Vagina (tissue), 2 donors: ENCODE data around the gene TMTC2. TPM values are rescaled to one million over a fixed set of nuclear protein-coding genes. Genes with fewer than 3 reads are reported as not detected.
"Not testable (repeated sequence)": the region's sequence is repeated elsewhere in the genome, so short reads cannot be mapped to it uniquely, and the experiment has no call there.

Experiments used
- DNase-seq, 2 donors: peaks; one replicate each; pipeline ENCODE4 v3.0.0-alpha.2; 2017; ENCODE audit errors: extremely low spot score in 2 of 2
- H3K27ac ChIP-seq: fragments of 200-600 bp; sonication (generic); one replicate; pipeline ENCODE4 v1.5.1; 2019
- H3K27me3 ChIP-seq: fragments of 200-600 bp; sonication (generic); one replicate; pipeline ENCODE4 v1.5.1; 2019
- H3K36me3 ChIP-seq, 2 donors: fragments of 200-600 bp; sonication (generic); one replicate each; pipeline ENCODE4 v1.5.1; 2017 to 2019
- H3K4me1 ChIP-seq: fragments of 200-600 bp; sonication (generic); one replicate; pipeline ENCODE4 v1.5.1; 2019
- H3K4me3 ChIP-seq, 2 donors: fragments of 200-600 bp; sonication (generic); 1 replicate in 1 of 2; 2 replicates in 1 of 2; pipeline ENCODE4 v1.5.1; 2016 to 2019
- H3K9me3 ChIP-seq: fragments of 200-600 bp; sonication (generic); one replicate; pipeline ENCODE4 v1.5.1; 2019
- POLR2A ChIP-seq, 2 donors: fragments of 450-650 bp; IDR thresholded peaks; one replicate each; pipeline ENCODE4 v1.6.1; 2017; ENCODE audit warnings: antibody characterized with exemption in 2 of 2, mild to moderate bottlenecking in 2 of 2, moderate library complexity in 2 of 2
- POLR2AphosphoS5 ChIP-seq, 2 donors: sonication (generic); formaldehyde crosslinking; IDR thresholded peaks; one replicate each; pipeline ENCODE4 v1.9.0; 2017; ENCODE audit warnings: antibody characterized with exemption in 2 of 2, mild to moderate bottlenecking in 2 of 2, low read depth in 1 of 2; ENCODE audit not compliant: insufficient read depth in 1 of 2
- intact Hi-C: fragments of 100-400 bp; cut with DNase I; formaldehyde crosslinking; loops from one replicate; pipeline ENCODE4 v1.15.1; 2023
- total RNA-seq: library from RNA; depleted of rRNA; stranded (reverse); fragments of >200 nt; gene quantifications from one replicate; pipeline ENCODE4 v1.2.3, GENCODE V29; 2016
- TF ChIP-seq, protein P1 (sequence below), 3 experiments: fragments of 450-650 bp in 2 of 3; fragments of 200-600 bp in 1 of 3; sonication (generic) in 1 of 3; IDR thresholded peaks; one replicate each; pipeline ENCODE4 v1.5.1; 2017 to 2019; ENCODE audit warnings: antibody characterized with exemption in 3 of 3, mild to moderate bottlenecking in 2 of 3, moderate library complexity in 2 of 3

The TMTC2 gene
- total RNA-seq, 1 donor from 2014 or later: 15.5 TPM

DNA sequence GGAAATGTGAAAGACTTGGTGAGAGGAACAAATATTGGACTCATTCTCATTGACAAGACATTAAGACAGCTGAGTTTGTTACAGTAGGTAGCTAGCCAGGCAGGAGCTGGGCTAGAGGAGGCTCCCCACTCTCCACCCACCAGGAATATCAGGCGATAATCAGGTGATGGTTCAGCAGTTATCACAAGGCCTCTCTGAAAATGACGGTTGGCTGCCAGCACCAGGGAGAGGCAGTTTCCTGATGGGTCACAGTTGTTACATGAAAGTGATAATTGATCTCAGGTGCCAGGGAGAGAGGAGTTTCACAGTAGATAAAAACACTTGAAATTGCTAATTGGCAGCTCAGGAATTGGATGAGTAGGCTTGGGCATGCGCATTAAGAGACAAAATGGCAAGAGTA lies 116.5 kb downstream of the TMTC2 start:
- H3K27ac ChIP-seq: no peak overlapping the region

DNA sequence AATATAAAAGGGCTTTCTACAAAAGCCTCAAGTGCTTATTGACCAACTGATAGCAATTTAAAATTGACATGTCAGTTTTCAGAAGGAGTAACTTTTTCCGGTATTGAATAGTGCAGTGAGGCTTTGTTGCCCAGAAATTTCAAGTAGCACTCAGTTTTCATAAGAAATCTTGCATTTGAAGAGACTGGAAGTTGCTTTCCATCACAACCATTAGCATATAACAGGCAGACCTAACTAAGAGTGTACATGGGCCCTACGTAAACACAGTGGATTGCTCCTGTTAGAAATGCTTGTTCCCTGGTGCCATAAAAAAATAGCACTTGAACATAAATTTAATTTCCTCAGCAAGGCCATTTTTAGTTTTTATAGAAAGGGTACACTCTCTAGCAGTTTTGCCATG lies 117.9 kb downstream of the TMTC2 start:
- intact Hi-C loops: no loop called here
- DNase-seq: no peak
- H3K4me3 ChIP-seq: no peak overlapping the region
- TF ChIP-seq POLR2A (IDR thresholded peaks at IDR 0.05): no peak
- no peak for TF ChIP-seq POLR2AphosphoS5 (IDR thresholded peaks at IDR 0.05; ENCODE audit: insufficient read depth in 1 of 2, low read depth in 1 of 2)
- TF ChIP-seq, protein P1, sequence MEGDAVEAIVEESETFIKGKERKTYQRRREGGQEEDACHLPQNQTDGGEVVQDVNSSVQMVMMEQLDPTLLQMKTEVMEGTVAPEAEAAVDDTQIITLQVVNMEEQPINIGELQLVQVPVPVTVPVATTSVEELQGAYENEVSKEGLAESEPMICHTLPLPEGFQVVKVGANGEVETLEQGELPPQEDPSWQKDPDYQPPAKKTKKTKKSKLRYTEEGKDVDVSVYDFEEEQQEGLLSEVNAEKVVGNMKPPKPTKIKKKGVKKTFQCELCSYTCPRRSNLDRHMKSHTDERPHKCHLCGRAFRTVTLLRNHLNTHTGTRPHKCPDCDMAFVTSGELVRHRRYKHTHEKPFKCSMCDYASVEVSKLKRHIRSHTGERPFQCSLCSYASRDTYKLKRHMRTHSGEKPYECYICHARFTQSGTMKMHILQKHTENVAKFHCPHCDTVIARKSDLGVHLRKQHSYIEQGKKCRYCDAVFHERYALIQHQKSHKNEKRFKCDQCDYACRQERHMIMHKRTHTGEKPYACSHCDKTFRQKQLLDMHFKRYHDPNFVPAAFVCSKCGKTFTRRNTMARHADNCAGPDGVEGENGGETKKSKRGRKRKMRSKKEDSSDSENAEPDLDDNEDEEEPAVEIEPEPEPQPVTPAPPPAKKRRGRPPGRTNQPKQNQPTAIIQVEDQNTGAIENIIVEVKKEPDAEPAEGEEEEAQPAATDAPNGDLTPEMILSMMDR (IDR thresholded peaks at IDR 0.05): no peak
- H3K36me3 ChIP-seq: no peaks in the 10 kb centered on the region
- no peaks in the 10 kb centered on the region for H3K27me3 ChIP-seq
- no peaks in the 10 kb centered on the region for H3K9me3 ChIP-seq
- H3K27ac ChIP-seq: no peak overlapping the region
- no peaks in the 10 kb centered on the region for H3K4me1 ChIP-seq

More for the DNA sequence above, 116.5 kb downstream of the TMTC2 start:
- intact Hi-C loops: no loop called here
- TF ChIP-seq POLR2AphosphoS5 (IDR thresholded peaks at IDR 0.05; ENCODE audit: insufficient read depth in 1 of 2, low read depth in 1 of 2) (no peak), POLR2A (IDR thresholded peaks at IDR 0.05) (no peak)
- TF ChIP-seq, protein P1 (IDR thresholded peaks at IDR 0.05): no peak
- no peaks in the 10 kb centered on the region for H3K4me1 ChIP-seq
- no peaks in the 10 kb centered on the region for H3K36me3 ChIP-seq
- DNase-seq: no peak
- H3K27me3 ChIP-seq: no peaks in the 10 kb centered on the region
- H3K9me3 ChIP-seq: no peaks in the 10 kb centered on the region
- no peak overlapping the region for H3K4me3 ChIP-seq

DNA sequence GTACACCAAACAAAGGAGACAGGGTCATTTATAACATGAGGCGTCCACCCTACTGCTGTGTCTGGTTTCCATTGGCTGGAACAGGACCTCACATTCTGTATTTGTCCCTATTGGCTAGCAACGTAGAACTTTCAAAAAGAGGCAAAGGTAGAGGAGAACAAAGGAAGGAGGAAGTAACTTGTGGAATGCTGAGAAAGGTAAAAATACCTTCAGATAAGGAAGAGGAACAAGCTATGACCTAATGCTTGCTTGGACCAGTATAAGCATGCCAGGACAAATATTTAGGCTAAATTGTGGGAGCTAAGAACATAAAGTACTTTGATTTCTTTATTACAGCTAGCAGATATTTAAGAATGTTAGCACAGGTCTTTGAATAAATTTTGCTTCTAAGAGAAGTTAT lies 118.3 kb downstream of the TMTC2 start:
- intact Hi-C loops, DNase-seq, H3K9me3 ChIP-seq, H3K27ac ChIP-seq, H3K4me1 ChIP-seq, H3K36me3 ChIP-seq, H3K4me3 ChIP-seq, H3K27me3 ChIP-seq: not testable (repeated sequence)

DNA sequence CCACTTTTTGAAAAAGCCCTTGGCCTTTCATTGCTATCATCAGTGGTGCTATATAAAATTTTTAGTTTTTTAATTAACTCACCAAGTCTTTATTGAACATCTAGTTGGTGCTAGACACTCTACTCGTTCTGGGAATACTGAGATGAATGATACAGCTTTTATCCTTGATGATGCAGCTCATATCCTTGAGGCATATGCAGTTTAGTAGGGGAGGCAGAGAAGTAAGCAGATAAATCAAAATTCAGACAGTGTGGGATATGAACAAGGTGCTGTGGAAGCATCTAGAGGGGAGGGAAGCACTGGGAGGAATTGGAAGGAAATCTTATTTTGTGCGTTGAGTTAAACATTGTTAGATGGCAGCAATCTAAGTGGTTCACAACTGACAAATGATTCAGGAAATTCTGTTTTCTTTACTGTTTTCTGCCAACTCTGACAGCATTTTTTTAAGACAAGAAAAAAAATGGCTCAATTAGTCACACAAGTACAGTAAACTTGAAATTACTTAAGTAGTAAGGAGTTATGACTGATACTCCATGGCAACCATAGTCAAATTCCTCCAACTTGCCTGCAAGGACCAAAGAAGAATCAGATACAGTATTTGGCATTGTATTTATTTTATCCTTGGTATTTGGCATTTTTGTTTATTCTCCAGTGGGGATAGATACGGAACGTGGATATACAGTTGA lies 119.2 kb downstream of the TMTC2 start:
- DNase-seq: no peak
- no peaks in the 10 kb centered on the region for H3K4me1 ChIP-seq
- no peaks in the 10 kb centered on the region for H3K27me3 ChIP-seq
- TF ChIP-seq, protein P1 (IDR thresholded peaks at IDR 0.05): no peak
- TF ChIP-seq POLR2AphosphoS5 (IDR thresholded peaks at IDR 0.05; ENCODE audit: insufficient read depth in 1 of 2, low read depth in 1 of 2) (no peak), POLR2A (IDR thresholded peaks at IDR 0.05) (no peak)
- no peak overlapping the region for H3K4me3 ChIP-seq
- H3K36me3 ChIP-seq: no peaks in the 10 kb centered on the region
- H3K9me3 ChIP-seq: no peaks in the 10 kb centered on the region
- H3K27ac ChIP-seq: no peak overlapping the region
- intact Hi-C loops: no loop called here

DNA sequence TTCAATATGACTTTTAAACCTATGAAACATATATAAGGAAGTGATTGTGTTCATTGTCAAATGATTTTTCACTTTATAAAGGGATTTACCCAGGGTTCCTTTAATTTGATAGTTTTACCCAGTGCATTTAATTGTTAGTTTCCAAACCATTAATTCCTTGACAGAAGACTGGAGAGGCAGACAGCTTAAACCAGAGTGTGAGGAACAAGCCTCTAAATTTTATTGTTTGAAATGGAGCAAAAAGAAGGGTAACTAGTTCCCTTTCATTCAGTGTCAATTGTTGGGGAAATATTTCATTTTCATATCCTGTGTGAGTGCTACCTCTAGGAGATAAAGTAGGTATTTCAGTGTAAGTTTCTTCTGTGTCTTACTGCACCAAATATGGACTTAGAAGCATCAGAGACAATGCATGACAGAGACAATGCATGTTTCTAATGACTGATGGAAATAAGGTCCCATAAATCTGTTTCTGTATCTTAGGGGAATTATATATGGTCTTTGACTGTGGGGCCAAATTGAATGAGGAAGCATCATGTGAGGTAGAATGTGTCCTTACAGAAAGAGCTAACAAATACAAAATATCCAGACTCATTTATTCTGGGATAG lies 120.5 kb downstream of the TMTC2 start:
- intact Hi-C loops: no loop called here
- Histone ChIP-seq H3K4me3 (no peak overlapping the region), H3K36me3 (no peaks in the 10 kb centered on the region), H3K27ac (no peak overlapping the region), H3K27me3 (no peaks in the 10 kb centered on the region), H3K4me1 (no peaks in the 10 kb centered on the region), H3K9me3 (no peaks in the 10 kb centered on the region)
- no peak for DNase-seq
- TF ChIP-seq POLR2A (IDR thresholded peaks at IDR 0.05) (no peak), POLR2AphosphoS5 (IDR thresholded peaks at IDR 0.05; ENCODE audit: insufficient read depth in 1 of 2, low read depth in 1 of 2) (no peak)
- TF ChIP-seq, protein P1 (IDR thresholded peaks at IDR 0.05): no peak
